HG03565 (cell line): ENCODE data around the gene NDUFA13.

Source experiments
- ATAC-seq: cut with Tn5 transposase; IDR thresholded peaks from one replicate; pipeline ENCODE4 v1.9.1; 2021; ENCODE audit warnings: mild to moderate bottlenecking, moderate library complexity; ENCODE audit not compliant: unreplicated experiment

Gene NDUFA13

DNA sequence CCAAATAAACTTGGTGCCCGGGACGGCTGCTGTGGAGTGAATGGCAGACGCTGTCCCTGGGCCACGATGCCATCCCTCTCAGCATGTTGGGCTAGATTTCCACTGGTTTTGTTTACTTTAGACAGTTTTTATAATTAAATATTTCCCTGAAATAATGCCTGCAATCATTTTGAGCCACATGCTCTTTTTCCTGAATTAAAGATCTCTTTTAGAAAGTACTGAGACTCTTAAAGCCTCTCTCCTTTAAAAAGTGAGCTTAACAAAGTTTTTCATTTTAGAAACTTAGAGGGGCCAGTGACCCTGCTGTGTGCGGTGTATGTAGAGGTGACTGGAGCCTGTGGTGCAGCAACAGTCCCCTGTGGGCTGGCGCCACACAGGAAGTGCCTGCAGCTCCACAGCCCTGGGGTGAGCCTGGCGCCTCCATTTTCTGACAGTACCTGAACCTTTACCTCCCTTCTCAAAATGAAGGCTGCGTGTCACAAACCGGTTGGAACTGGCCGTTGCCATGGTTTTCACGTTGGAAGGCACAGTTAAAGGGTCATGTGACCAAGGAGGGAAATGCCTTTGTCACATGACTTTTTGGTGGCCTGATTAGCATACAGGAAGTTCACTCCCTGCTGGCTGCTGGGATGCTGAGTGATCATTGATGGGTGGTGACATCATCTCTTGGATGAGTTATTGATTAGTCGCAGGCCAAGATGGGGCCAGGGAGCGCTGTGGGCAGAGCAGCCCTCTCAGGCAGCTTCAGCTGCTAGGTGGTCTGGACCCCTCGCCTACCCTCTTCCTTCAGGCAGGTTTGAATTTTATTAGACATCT lies 26.9 kb upstream of the NDUFA13 start:
- ATAC-seq, result peak; percentile 62

DNA sequence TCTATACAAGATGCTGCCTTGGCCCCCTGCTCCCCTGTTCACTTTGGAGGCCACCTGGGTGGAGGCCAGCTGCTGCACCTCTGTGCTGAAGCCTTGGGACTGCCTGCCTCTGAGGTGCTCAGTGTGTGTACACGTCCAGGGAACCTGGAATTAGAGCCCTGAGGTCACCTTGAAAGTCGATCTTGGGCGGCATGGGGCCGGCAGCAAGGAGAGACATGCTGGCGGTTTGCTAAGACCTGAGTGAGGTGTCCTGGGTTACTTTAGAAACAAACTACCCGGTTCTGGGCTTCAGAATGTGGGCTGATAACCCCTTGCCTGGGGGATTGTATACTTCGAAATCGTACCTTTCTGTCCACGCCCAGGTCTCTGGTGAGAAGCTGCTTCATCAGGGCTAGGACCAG lies 26.2 kb upstream of the NDUFA13 start:
- ATAC-seq, result no peak

DNA sequence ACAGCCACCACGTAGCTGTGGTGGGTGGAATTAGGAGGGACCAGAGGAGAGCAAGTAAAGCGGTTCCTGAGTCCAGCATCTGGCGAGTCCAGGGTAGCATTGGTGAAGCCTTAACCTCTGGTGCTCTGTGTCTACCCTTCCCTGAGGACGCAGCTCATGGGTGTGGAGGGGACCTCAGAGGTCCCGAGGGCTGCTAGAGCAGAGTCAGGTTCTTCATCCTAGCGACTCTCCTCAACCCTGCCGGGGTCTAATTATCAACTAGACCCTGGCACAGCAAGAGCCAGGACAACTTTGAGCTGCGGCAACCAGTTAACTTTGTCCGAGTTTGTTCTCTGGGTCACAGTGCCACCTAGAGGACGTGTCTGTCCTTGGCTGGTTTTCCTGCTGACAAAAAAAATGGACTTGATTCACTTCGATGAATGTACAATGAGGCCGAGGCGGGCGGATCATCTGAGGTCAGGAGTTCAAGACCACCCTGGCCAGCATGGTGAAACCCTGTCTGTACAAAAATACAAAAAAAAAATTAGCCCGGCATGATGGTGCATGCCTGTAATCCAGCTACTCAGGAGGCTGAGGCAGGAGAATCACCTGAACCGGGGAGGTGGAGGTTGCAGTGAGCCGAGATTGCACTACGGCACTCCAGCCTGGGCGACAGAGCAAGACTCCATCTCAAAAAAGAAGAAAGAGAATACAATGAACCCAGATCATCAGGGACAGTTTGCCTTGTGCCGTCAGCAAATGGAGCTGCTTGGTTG lies 25.6 kb upstream of the NDUFA13 start:
- no peak for ATAC-seq

DNA sequence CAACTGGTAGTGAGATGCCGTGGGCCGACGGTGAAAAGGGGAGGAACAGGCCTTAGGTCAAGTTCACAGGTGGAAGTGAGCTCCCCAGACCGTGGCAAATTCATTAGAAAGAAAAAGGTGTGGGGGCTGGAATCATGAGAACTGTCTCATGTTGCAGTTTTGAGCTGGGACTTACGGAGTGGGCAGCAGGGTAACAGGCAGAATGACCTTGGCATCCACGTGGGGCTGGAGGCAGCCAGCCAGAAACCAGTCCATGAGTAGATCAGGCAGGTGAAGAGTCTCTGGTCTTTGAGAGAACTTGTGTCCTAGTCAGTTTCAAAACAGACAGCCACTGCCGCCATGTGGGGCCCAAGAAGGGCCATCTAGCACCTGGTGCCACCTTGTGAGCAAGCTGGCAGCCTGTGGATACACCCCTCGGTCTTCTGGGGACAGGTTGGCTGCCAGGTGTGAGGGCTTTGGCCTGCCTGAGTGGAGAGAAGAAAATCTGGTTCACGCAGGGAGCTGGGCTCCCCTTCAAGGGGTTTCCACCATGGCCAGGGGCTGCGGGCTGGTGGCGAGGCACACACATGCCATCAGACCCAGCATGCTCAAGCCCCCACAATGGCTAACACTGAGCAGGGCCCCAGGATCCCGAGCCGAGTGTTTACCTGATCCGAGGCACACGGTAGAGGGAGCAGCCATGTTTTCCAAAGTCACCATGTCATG lies 24.6 kb upstream of the NDUFA13 start:
- no peak for ATAC-seq

DNA sequence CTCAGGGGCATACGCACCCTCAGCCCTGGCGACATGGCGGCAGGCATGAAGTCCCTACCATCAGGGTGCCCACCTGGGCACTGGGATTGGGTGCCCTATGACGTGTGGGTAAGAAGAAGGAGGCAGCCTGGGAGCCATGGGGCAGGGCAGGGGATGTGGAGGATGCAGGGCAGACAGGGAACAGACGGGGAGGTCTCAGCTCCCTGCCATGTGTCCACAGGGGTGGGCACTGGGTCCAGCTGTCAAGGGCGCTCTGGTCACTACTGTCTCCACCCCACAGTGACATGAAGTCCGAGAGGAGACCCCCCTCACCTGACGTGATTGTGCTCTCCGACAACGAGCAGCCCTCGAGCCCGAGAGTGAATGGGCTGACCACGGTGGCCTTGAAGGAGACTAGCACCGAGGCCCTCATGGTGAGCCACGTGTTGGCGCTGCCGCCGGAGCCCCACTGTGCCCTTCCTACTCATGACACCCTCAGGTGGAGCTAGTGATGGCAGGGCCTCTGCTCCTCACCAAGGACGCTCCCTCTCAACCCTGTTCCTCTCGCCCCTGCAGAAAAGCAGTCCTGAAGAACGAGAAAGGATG lies 23.9 kb upstream of the NDUFA13 start:
- ATAC-seq, result no peak

DNA sequence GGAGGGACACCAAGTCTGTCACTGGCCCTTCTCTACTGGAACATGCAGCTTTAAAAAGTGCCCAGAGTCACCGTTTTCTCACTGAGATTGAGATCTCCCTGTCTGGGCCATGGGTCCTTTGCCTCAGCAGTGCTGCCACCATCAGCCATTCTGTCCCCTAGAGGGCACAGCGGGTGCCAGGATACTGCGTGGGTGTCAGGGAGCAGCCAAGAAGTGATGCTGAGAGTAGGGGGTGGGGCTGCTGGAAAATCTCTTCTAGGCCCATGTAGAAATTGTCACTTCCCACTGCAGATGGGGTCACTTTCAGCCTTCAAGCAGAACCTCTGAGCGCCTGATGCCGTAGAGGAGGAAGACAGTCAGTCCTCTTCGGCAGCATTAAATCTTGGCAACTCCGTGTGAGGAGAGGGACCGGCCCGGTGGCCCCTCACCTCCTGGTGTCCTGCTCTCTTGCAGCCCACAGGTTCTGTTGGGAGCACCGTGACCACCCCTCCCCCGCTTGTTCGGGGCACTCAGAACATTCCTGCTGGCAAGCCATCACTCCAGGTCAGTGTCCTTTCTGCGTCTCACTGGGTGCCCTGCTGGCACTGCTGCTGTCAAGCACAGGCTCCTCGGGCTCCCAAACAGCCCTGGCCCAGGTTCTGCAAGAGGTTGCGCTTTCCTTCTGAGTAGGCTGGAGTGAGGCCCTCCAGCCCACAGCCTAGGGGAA lies 22.0 kb upstream of the NDUFA13 start:
- no peak for ATAC-seq

DNA sequence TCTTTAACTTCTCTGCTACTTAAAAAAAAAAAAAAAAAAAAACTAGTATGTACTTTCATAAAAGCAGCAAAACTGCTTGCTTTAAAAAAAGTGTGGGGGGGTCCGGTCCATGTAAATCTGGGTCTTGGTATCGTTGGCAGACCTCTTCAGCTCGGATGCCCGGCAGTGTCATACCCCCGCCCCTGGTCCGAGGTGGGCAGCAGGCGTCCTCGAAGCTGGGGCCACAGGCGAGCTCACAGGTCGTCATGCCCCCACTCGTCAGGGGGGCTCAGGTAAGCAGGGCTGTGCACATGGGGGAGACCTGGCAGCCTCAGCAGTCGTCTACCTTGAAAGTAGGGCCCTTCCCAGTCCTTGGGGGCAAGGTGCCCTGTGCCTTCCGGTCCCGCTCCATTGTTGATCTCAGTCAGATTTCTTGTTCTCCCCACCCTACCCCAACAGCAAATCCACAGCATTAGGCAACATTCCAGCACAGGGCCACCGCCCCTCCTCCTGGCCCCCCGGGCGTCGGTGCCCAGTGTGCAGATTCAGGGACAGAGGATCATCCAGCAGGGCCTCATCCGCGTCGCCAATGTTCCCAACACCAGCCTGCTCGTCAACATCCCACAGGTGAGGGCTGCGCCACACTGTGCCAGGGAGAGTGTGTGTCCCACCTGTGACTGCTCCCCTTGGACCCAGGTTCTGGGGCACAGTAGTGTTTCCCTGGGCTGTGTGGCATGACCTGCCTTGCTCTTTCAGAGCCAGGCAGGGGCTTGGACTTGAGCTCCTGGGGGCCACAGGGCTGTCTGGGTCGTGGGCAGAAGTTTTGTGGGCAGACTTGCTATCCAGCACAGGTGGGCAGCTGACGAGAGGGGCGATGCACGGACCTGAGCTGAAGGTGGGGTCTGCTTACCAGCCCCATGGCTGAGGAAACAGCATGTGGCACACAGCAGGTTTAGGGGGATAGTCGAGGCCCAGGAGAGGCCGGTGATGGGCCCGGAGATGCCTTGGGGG lies 20.1 kb upstream of the NDUFA13 start:
- ATAC-seq, result no peak

DNA sequence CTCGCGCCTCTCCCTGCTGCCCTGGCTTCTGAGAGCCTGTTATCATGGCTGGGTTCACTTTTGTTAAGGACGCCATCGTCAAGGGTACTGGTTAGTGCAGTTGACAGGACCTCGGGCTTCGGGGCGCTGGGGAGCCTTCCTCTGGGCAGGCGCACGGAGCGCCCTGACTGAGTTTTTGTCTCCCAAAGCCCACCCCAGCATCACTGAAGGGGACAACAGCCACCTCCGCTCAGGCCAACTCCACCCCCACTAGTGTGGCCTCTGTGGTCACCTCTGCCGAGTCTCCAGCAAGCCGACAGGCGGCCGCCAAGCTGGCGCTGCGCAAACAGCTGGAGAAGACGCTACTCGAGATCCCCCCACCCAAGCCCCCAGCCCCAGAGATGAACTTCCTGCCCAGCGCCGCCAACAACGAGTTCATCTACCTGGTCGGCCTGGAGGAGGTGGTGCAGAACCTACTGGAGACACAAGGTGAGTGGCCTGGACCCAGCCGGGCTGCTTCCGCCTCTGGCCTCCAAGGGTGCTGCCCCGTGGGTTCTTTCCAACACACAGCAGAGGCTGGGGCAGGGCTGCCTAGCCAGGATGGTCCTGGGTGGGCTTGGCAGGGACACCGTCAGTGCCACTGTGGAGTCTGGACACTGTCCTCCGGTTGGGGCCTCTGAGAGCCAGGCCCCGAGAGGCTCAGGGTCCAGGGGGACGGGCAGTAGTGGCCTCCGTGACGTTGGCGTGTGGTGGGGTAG lies 17.6 kb upstream of the NDUFA13 start:
- no peak for ATAC-seq

DNA sequence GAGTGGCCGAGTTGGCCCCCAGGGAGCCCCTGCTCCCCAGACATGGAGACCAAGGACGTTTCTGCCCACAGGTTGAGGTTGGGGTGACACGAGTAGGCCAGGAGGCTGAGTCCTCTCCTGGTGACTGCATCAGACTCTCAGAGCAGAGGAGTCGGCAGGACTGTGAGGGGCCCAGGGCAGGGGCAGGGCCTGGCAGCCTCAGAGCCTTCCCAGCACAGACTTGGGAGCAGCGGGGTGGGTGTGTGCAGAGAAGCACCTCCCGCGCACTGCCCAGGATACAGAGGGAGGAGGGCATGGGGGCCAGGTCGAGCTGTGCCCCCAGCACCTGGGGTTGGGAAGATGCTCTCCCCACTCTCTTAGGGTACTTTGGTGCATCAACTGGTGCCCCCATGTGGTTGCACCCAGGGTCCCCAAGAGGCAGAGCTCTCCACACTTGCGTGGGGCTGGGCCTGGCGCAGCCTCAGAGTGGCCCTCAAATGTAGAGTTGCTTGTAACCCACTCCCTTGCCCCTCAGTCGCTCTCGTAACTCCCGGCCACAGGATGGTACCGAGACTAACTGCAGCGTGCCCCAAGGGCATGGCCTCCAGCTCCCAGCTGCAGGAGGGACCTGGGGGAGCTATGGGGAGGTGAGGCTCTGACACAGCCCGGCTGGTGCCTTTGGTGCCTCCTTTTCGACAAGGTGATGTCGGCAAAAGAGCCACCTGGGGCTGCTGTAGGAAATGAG lies 16.6 kb upstream of the NDUFA13 start:
- no peak for ATAC-seq

DNA sequence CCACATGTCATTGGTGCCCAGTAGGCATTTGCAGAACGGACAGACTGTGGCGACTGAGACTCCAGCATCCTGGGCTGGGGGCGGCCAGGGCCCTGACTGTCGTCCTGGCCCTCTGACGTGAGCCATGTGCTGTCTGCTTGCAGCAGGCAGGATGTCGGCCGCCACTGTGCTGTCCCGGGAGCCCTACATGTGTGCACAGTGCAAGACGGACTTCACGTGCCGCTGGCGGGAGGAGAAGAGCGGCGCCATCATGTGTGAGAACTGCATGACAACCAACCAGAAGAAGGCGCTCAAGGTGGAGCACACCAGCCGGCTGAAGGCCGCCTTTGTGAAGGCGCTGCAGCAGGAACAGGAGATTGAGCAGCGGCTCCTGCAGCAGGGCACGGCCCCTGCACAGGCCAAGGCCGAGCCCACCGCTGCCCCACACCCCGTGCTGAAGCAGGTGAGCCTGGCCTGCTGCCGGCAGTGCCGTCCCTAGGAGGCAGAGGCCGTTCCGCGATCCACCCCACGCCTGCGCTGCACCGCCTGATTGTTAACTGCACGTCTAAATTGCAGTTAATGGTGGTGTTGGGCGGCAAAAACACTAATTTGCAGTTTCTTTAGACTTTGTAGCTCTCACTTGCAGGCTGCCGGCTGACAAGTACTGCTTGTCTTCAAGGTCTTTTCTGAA lies 14.9 kb upstream of the NDUFA13 start:
- no peak for ATAC-seq

DNA sequence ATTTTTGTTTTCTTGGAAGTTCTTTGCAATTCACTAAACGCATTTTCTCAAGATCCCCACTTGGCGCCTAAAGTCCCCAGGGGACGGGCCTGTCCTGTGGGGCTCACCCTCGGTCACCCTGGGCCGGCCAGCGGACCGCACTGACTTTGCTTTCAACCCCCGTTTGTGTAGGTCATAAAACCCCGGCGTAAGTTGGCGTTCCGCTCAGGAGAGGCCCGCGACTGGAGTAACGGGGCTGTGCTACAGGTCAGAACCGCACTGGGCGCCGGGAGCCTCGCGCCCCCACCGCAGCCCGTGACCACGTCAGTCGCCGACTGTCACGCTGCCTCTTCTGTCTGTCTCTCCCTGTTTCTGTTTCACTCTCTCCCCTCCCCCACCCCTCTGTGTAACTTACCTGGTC lies 14.2 kb upstream of the NDUFA13 start:
- no peak for ATAC-seq

DNA sequence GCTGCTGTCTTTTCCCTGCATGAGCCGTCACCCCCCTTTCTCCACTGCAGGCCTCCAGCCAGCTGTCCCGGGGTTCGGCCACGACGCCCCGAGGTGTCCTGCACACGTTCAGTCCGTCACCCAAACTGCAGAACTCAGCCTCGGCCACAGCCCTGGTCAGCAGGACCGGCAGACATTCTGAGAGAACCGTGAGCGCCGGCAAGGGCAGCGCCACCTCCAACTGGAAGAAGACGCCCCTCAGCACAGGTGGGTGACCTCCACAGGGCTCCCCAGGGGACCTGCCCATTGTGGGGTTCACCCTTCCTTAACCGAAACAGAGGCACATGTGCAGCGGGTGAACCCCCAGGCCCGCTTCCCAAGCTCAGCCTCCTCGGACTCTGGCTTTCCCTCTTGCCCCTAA lies 13.7 kb upstream of the NDUFA13 start:
- ATAC-seq, result no peak

DNA sequence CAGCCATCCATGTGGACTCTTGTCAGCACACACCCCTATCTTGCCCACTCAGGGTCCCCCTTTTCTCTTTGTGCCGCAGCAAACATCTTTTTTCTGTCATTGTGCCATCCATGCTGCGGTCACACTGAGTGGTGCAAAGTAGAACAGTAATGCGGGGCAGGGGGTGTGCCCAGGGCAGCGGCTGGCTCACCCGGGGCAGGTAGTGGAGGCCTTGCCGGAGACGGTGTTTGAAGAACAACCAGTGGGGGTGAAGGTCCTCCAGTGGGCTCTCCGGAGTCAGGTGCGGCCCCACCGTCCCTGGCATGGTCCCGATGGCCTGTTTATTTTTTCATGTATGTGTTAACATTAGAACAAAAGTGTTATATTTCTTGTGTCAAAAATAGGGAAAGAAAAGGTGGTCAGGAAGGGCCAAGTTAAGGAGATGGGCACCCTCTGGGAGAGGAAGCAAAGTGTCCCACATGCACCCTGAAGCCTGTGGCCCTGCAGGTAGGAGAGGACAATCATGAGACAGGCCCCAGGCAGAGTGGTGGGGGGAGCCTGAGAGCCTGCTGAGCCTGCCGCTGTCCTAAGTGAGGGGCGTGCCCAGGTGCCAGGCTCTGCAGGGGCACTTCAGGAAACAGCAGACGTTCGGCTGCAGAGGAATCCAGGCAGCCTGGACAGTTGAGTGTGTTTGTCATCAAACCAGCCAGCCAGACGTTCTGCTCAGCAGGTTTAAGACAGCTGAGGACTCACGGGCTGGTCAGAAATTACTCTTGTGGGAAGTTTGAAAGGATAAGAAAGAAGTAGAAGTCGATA lies 13.0 kb upstream of the NDUFA13 start:
- no peak for ATAC-seq

DNA sequence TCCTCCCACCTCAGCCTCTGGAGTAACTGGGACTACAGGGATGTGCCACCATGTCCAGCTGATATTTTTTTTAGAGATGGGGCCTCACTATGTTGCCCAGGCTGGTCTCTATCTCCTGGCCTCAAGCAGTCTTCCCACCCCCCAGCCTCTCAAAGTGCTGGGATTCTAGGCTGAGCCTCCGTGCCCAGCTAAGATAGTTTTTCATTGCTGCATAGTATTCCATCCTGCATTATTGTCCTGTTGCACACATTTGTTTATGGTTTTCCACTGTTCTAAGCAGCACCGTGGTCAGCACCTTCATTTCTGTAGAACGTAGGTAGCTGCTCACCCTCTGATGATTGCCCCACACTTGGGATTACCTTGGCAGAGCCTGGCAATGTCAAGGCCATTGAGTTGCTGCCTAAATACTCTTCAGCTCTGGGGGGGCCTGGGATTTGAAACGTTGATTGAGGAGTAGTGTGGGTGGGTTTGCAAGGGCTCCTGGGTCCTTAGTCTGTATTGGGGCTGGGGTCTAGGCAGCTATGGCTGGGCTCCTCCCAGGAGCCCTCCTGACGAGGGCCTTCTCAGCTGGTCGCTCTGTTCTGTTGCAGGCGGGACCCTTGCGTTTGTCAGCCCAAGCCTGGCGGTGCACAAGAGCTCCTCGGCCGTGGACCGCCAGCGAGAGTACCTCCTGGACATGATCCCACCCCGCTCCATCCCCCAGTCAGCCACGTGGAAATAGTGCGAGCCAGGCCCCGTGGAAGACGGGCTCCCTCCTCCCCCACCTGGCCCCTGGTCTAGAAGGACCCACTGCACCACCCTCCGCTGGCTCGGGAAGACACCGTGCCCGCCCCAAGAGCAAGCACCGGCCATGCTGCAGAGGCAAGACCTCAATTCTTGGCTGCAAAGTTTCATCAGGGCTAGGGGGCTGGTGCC lies 11.0 kb upstream of the NDUFA13 start:
- ATAC-seq, result no peak

DNA sequence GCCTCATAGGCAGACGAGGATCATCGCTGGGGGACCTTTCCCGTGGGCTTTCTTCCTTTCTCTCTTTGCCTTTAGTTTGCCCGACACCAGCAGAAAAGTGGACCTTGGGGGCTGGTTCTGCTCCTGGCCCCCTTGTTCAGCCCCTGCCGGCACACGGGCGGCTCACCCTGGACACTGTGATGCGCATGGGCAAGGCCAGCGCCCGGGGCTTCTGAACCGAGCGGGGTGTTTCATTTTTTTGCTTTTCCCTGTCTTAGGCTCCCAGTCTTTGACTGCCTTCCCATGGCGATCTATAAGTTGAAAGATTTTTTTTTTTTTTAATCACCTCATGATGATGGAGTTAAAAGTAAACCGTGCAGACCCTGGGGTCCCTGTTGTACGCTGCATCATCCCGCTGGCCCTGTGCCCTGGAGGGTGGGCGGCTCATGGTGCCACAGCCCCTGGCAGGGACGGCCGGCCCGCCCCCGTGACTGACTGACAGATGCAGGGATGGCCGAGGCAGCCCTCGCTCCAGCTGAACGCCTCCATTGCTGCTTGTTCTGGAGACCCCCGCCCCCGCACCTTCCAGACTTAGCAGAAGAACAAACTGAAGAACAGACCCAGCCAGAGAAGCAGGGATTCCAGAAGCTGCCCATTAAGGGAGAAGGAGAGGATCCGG lies 10.2 kb upstream of the NDUFA13 start:
- ATAC-seq, result no peak
